ENCODE data around the gene ANKRD63. TPM values are rescaled to one million over a fixed set of nuclear protein-coding genes. Genes with fewer than 3 reads are reported as not detected.

ANKRD63 gene
- total RNA-seq, 1 donor from 2014 or later = 0.05 TPM

GRCh38 chr15:40243126-40243810, 39.6 kb downstream of the ANKRD63 start:
- no peak for DNase-seq (ENCODE audit: low read depth)

- DNase-seq (ENCODE audit: low read depth) = no peak
Observed at GRCh38 chr15:40242601-40243000, 40.3 kb downstream of the ANKRD63 start.

- no peak for DNase-seq (ENCODE audit: low read depth)
Observed at GRCh38 chr15:40242213-40242599, 40.7 kb downstream of the ANKRD63 start.

GRCh38 chr15:40241269-40242212, 41.3 kb downstream of the ANKRD63 start:
- no peak for DNase-seq (ENCODE audit: low read depth)

GRCh38 chr15:40240619-40241221, 42.1 kb downstream of the ANKRD63 start:
- DNase-seq (ENCODE audit: low read depth) = no peak

- DNase-seq (ENCODE audit: low read depth) = peak; percentile 40
Observed at GRCh38 chr15:40239693-40240618, 42.9 kb downstream of the ANKRD63 start.

- DNase-seq (ENCODE audit: low read depth) = no peak
Observed at GRCh38 chr15:40239404-40239692, 43.5 kb downstream of the ANKRD63 start.

- peak; percentile 75 for DNase-seq (ENCODE audit: low read depth)
Observed at GRCh38 chr15:40238532-40239403, 44.1 kb downstream of the ANKRD63 start, which contains the start of gene PAK6. Gene PAK6 (plus strand): TSS chr15:40239063. CDS start chr15:40264786, 25,723 bp downstream.

GRCh38 chr15:40235201-40235885, 47.5 kb downstream of the ANKRD63 start:
- no peak for DNase-seq (ENCODE audit: low read depth)

- DNase-seq (ENCODE audit: low read depth) = no peak
Observed at GRCh38 chr15:40234783-40235182, 48.1 kb downstream of the ANKRD63 start.

GRCh38 chr15:40233727-40234577, 48.9 kb downstream of the ANKRD63 start:
- DNase-seq (ENCODE audit: low read depth) = no peak

GRCh38 chr15:40232625-40233070, 50.2 kb downstream of the ANKRD63 start:
- DNase-seq (ENCODE audit: low read depth) = no peak

Other genes with a start within 250 kb of the ANKRD63 start
- 254 and 635 TPM in 2 replicates for gene SRP14, start 243.9 kb downstream of the ANKRD63 start, total RNA-seq
- 10.8 and 27.2 TPM in 2 replicates for gene BMF, start 174.2 kb downstream of the ANKRD63 start, total RNA-seq
- 1.8 and 11.6 TPM in 2 replicates for gene BUB1B, start 122.0 kb downstream of the ANKRD63 start, total RNA-seq
- gene PAK6, start 44.0 kb downstream of the ANKRD63 start, total RNA-seq = 3.4 and 6.1 TPM in 2 replicates
- 0.52 TPM in 1 of 2 replicates, not detected in the other for gene PLCB2, start 24.9 kb upstream of the ANKRD63 start, total RNA-seq
- 11.5 and 13.5 TPM in 2 replicates for gene INAFM2, start 40.6 kb upstream of the ANKRD63 start, total RNA-seq
- 59.2 and 165 TPM in 2 replicates for gene CCDC9B, start 57.9 kb upstream of the ANKRD63 start, total RNA-seq
- gene PHGR1, start 68.0 kb upstream of the ANKRD63 start, total RNA-seq = not detected in 2 replicates
- gene DISP2, start 75.2 kb upstream of the ANKRD63 start, total RNA-seq = 0.17 and 0.25 TPM in 2 replicates
- 34.2 and 58.5 TPM in 2 replicates for gene KNSTRN, start 99.7 kb upstream of the ANKRD63 start, total RNA-seq
- 37.5 and 68.8 TPM in 2 replicates for gene IVD, start 122.7 kb upstream of the ANKRD63 start, total RNA-seq
- gene BAHD1, start 157.9 kb upstream of the ANKRD63 start, total RNA-seq = 6.8 and 17.5 TPM in 2 replicates
- gene CHST14, start 187.9 kb upstream of the ANKRD63 start, total RNA-seq = 5.2 and 18.5 TPM in 2 replicates

Measured in renal cortical epithelial cell (primary cell).